M059J (cell line): ENCODE measurements around the gene TFF1. TPM values are rescaled to one million over a fixed set of nuclear protein-coding genes. Genes with fewer than 3 reads are reported as not detected.
A peak's percentile ranks its signal among the peaks of the same experiment; 100 is the strongest.

ENCODE experiments used
- DNase-seq: peaks from one replicate; pipeline ENCODE4 v3.0.0-alpha.2; 2012; ENCODE audit warnings: low read depth
- total RNA-seq: library from RNA; depleted of rRNA; stranded (reverse); fragments of >200 nt; shearing (Covaris generic); gene quantifications from 2 replicates; pipeline ENCODE4 v1.2.3, GENCODE V29; 2014

TFF1 gene
- total RNA-seq, 1 experiment from 2014 or later = not detected

DNA sequence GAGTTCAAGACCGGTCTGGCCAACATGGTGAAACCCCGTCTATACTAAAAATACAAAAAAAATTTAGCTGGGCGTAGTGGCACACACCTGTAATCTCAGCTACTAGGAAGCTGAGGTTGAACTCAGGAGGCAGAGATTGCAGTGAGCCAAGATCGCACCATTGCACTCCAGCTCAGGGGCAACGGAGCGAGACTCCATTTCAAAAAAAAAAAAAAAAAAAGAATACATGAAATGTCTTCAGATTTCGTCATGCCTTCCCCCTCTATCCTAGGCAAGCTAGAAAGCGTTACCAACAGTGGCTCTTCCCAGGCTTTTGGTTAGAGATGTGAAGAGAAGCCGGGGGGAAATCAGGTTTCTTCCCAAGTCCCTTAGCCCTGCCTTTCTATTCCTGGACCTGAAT lies 3.6 kb downstream of the TFF1 start:
- no peak for DNase-seq

DNA sequence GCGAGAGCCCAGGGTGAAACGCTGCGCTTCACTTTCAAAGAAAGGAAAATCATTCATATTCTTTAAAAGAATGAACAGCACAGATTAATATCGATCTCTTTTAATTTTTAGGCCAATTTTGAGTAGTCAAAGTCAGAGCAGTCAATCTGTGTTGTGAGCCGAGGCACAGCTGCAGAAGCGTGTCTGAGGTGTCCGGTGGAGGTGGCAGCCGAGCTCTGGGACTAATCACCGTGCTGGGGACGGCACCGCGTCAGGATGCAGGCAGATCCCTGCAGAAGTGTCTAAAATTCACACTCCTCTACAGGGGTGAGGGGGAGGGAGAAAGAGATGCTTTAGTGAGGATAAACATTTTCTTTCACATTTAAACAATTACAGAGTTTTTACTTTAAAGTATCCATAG lies 4.1 kb downstream of the TFF1 start:
- DNase-seq = no peak

GRCh38 chr21:42361286-42361685 lies 5.0 kb downstream of the TFF1 start:
- no peak for DNase-seq

GRCh38 chr21:42360317-42360716 lies 6.0 kb downstream of the TFF1 start:
- DNase-seq = no peak

- DNase-seq = no peak
Measured at GRCh38 chr21:42358937-42359336, 7.4 kb downstream of the TFF1 start.

- DNase-seq = no peak
Measured at GRCh38 chr21:42358261-42358660, 8.1 kb downstream of the TFF1 start.

- DNase-seq = no peak
Measured at GRCh38 chr21:42357307-42357706, 9.0 kb downstream of the TFF1 start.

GRCh38 chr21:42356650-42357049 lies 9.7 kb downstream of the TFF1 start:
- no peak for DNase-seq

DNA sequence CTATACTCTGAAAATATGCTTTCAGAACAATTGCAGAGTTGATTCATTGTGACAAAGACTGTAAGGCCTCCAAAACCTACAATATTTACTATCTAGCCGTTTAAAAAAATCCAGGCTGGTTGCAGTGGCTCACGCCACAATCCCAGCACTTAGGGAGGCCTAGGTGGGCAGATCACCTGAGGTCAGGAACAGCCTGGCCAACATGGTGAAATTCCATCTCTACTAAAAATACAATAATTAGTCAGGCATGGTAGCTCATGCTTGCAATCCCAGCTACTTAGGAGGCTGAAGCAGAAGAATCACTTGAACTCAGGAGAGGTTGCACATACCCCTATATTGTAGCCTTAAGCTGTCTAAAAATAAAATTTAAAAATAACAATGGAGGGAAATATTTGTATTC lies 10.3 kb downstream of the TFF1 start:
- no peak for DNase-seq

GRCh38 chr21:42353623-42354022 lies 12.7 kb downstream of the TFF1 start:
- no peak for DNase-seq

DNA sequence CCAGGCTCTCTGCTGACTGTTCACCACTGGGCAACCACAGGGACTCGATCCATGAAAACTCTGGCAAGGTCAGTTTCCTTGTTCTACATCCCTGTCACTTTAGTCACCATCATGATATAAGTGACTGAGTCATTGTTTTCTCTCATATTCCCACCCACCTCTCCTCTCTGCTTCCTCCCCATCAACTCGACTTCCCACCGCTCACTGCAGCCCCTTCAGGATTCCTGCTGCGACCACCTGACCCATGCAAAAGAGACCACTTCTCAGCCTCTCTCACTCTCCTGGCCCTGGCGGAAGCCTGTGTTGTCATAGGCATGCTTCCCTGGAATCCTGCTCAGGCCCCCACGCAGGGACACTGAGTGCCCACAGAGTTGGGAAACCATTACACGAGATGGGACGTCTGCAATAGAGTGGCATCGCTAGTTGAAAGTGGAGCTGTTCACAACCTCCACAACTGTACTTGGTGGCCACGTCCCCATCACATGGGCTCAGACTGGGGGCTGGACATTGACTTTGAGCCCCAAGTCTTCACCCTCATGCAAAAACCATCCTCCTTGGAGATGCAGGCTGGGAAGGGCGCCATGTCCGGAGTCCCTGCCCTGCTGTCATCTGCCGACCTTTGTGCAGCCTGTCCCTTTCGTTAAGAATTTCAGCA lies 13.8 kb downstream of the TFF1 start:
- peak; percentile 47 for DNase-seq

DNA sequence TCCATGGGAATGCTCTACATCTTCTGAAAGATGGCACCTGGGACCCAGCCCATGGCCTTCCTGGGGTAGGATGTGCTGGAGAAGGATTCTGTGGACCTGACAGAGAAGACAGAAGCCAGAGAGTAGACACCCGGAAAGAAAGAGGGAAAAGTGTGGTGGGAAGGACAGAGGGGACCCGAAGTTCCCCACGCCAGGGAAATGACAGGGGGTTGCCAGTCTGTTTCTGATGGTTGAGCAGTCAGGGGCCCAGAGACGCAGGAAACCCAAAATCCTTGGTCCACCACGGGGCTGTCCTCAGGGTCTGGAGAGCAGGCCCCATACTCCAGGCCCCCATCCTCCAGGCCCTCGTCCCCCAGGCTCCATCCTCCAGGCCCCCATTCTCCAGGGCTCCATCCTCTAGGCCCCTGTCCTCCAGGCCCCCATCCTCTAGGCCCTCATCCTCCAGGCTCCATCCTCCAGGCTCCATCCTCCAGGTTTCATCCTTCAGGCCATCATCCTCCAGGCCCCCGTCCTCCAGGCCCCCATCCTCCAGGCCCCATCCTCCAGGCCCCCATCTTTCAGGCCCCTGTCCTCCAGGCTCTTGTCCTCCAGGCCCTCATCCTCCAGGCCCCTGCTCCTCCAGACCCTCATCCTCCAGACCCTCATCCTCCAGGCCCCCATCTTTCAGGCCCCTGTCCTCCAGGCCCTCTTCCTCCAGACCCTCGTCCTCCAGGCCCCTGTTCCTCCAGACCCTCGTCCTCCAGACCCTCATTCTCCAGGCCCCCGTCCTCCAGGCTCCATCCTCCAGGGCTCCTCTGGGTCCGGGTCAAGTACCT lies 14.5 kb downstream of the TFF1 start:
- no peak for DNase-seq

DNA sequence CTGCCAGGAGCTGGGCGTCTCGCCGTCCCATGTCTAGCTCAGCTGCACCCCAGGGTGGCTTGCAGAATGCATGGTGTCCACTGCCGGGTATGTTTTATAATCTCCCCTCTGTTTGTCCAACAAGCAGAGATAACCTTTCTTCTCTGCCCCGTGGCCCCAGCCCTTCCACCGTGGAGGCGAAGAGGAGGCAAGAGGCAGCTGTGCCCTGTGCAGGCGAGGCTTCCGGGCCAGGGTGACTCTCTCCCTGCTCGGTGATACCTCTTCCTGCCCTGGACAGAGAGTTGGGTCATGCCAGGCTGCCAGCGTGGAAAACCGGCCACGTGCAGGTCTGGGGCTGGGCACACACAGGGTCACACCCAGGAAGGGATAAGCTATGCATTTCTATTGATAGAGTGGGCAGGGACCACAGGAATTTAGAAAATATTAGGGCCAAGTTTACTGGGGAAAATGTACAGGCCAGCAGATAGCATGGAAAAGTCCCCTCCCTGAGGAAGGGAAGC lies 15.4 kb downstream of the TFF1 start, which contains the start of gene TFF2:
Gene TFF2, minus strand, starts transcription at position 68 of the 500 bp plus-strand sequence. Its CDS starts 37 bp downstream, at position 31.
- DNase-seq = peak; percentile 36

DNA sequence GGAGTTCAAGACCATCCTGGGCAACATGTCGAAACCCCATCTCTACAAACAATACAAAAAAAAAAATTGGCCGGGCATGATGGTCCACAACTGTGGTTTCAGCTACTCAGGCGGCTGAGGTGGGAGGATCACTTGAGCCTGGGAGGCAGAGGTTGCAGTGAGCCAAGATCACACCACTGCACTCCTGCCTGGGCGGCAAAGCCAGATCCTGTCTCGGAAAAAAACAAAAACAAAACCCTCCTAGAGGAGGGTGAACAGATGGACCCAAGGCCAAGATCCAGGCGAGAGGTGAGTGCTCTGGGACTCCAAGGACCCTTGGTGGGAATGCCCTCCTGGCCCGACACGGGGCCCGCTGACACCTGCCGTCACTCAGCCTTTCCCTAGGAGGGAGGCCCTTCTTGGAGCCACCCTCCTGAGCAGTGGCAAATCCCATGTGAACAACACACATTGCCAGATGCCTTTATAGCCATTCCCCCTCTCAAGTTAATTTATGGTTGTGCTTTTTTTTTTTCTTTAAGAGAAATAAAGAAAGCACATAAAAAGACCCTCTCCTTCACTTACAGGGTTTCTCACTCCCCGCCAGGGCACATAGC lies 15.9 kb downstream of the TFF1 start:
- no peak for DNase-seq

- DNase-seq = no peak
Measured at GRCh38 chr21:42349420-42350317, 16.7 kb downstream of the TFF1 start.

GRCh38 chr21:42348762-42349161 lies 17.6 kb downstream of the TFF1 start:
- no peak for DNase-seq

DNA sequence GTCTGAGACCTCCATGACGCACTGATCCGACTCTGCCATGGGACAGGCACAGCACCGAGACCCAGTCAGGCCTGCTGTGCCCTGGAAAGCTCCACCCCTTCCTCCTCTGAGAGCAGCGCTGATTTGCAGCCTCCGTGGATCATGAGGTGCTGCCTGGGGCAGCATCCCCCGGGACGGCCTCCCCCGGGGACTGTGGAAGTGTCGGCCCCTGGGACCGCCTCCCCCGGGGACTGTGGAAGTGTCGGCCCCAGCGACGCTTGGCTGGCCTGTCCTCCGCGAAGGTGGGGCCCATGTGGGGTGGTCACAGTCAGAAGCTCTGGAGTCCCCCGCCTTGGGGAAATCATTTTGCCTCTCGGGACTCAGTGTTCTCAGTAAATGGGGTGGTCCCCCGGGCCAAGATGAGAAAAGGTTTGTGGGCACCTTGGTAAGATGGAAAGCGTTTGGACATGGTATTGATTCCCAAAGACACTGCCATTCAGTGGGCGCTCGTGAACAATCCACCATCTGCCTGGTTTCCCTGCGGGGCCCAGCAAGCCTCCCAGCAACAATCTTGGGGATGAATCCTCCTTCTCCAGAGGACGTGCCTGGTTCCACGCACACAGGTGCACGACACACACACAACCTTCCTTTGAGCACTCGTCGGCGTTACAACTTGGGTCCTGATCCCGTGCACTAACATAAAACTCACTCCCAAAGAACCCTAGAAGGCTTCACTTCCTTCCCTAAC lies 18.6 kb downstream of the TFF1 start:
- no peak for DNase-seq

- no peak for DNase-seq
Measured at GRCh38 chr21:42346866-42347600, 19.3 kb downstream of the TFF1 start.

DNA sequence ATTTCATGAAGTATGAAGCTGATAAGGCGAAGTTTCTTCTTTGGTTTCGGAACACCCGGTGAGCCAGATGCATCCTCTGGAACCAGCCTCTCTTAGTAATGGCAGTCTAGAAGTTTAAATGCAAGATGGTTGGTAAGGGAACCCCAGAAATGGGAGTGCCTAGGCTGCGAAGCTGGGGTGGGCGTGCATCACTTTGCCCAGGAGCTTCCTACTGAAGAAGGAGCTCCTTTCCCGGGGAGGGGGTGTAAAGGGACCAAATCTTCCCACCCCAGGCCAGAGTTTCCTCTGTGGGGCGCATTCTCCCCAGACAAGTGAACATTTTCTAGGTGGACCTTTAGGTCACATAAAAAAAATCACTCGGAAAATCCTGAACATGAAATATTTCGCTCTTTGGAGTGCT lies 19.9 kb downstream of the TFF1 start:
- DNase-seq = no peak

DNA sequence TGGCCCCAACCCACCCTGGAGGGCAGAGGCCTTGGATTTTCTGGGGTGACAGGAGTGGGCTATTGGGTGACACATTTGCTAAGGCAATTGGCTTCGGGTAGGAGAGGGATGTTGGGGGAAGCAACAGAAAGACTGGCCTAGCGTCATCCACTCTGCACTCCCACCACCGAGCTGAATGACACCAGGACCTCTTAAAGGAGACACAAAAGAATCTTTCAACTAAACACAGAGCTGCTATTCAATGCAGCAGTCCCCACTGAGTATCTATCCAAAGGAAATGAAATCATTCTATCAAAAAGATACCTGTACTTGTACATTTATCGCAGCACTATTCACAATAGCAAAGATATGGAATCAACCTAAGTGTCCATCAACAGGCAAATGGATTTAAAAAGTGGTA lies 21.7 kb downstream of the TFF1 start:
- no peak for DNase-seq
